ENCODE results near the gene FRMPD2.

The FRMPD2 gene

DNA sequence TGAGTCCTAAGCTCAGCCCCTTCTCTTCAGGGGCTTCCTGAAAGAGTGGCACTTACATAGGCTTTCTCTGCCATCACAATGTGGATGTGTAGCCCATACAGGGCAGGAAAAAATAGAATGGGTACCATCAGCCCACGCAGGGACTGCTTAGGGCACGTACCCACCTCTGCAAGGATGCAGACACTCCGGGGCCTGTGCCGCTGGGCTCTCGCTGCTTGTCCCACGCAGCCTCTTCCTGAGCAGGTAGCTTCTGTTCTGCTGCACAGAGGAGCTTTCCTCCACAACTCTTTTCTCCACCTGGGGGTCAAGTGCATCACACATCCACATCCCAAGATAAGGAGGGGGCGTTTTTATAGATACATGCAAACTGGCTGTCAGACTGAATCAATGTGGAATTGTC, 34.3 kb downstream of the FRMPD2 start:
- TF ChIP-seq, protein P1, sequence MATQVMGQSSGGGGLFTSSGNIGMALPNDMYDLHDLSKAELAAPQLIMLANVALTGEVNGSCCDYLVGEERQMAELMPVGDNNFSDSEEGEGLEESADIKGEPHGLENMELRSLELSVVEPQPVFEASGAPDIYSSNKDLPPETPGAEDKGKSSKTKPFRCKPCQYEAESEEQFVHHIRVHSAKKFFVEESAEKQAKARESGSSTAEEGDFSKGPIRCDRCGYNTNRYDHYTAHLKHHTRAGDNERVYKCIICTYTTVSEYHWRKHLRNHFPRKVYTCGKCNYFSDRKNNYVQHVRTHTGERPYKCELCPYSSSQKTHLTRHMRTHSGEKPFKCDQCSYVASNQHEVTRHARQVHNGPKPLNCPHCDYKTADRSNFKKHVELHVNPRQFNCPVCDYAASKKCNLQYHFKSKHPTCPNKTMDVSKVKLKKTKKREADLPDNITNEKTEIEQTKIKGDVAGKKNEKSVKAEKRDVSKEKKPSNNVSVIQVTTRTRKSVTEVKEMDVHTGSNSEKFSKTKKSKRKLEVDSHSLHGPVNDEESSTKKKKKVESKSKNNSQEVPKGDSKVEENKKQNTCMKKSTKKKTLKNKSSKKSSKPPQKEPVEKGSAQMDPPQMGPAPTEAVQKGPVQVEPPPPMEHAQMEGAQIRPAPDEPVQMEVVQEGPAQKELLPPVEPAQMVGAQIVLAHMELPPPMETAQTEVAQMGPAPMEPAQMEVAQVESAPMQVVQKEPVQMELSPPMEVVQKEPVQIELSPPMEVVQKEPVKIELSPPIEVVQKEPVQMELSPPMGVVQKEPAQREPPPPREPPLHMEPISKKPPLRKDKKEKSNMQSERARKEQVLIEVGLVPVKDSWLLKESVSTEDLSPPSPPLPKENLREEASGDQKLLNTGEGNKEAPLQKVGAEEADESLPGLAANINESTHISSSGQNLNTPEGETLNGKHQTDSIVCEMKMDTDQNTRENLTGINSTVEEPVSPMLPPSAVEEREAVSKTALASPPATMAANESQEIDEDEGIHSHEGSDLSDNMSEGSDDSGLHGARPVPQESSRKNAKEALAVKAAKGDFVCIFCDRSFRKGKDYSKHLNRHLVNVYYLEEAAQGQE (IDR thresholded peaks at IDR 0.05; ENCODE audit: insufficient read depth in 1 of 2, low read depth in 2 of 2, low read length in 2 of 2) = no peak
- TF ChIP-seq SIN3A (IDR thresholded peaks at IDR 0.05; ENCODE audit: borderline replicate concordance, insufficient read depth, low read length) (no peak), POLR2AphosphoS5 (IDR thresholded peaks at IDR 0.05; ENCODE audit: low read depth, low read length) (no peak), FOXP2 (optimal IDR thresholded peaks at IDR 0.05; ENCODE audit: borderline replicate concordance, extremely low read depth, extremely low read length, insufficient read depth) (no peak), TAF1 (IDR thresholded peaks at IDR 0.05; ENCODE audit: borderline replicate concordance, insufficient read depth, low read length) (no peak)

DNA sequence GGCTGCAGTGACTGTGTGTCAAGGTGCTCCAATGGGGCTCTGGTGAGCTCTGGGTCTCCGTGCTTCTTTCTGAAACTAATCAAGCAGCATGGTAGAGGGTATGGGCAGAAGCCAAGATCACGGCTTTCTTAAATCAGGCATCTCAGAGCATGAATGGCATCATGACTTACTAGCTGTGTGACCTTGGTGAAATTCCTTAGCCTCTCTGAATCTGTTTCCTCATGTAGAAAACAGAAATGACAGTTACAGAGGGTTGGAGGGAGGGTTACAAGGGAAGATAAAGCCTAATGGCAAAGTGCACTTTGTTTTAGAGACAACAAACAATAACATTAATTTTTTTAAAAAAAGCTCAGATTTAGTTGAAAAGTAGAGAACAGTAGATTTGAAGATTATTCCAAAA, 34.9 kb downstream of the FRMPD2 start:
- TF ChIP-seq FOXP2 (optimal IDR thresholded peaks at IDR 0.05; ENCODE audit: borderline replicate concordance, extremely low read depth, extremely low read length, insufficient read depth) (no peak), TAF1 (IDR thresholded peaks at IDR 0.05; ENCODE audit: borderline replicate concordance, insufficient read depth, low read length) (no peak), POLR2AphosphoS5 (IDR thresholded peaks at IDR 0.05; ENCODE audit: low read depth, low read length) (no peak), SIN3A (IDR thresholded peaks at IDR 0.05; ENCODE audit: borderline replicate concordance, insufficient read depth, low read length) (no peak)
- TF ChIP-seq, protein P1 (IDR thresholded peaks at IDR 0.05; ENCODE audit: insufficient read depth in 1 of 2, low read depth in 2 of 2, low read length in 2 of 2) = no peak

DNA sequence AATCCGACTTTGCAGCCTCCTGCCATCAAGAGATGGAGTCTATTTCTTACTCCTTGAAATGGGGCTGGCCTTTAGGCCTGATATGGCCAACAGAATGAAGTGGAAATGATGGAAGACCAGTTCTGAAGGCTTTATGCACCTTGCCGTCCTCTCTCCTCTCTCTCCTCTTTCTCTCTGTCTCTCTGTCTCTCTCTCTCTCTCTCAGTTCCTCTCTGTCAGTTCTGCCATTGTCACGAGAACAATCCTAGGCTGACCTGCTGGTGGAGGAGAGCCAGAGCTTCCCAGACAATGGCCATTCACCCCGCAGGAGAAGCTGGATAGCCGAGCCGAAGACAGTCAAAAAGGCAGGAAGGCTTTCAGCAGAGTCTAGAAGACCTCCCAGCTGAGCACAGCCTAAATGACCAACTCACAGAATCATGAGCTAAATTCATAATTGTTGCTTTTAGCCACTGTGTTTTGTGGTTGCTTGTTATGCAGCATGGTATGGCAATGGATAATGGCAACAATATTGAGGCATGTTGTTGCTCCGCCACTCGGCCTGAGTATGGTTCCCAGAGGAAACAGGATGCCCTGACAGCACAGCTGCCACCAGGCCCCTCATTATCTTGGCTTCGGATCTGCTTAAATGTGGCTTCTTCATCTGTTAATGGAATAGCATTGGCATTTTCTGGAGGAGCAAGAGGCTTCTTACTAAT, 35.5 kb downstream of the FRMPD2 start:
- TF ChIP-seq SIN3A (IDR thresholded peaks at IDR 0.05; ENCODE audit: borderline replicate concordance, insufficient read depth, low read length) (no peak), TAF1 (IDR thresholded peaks at IDR 0.05; ENCODE audit: borderline replicate concordance, insufficient read depth, low read length) (no peak), POLR2AphosphoS5 (IDR thresholded peaks at IDR 0.05; ENCODE audit: low read depth, low read length) (no peak), FOXP2 (optimal IDR thresholded peaks at IDR 0.05; ENCODE audit: borderline replicate concordance, extremely low read depth, extremely low read length, insufficient read depth) (no peak)
- TF ChIP-seq, protein P1 (IDR thresholded peaks at IDR 0.05; ENCODE audit: insufficient read depth in 1 of 2, low read depth in 2 of 2, low read length in 2 of 2) = no peak

DNA sequence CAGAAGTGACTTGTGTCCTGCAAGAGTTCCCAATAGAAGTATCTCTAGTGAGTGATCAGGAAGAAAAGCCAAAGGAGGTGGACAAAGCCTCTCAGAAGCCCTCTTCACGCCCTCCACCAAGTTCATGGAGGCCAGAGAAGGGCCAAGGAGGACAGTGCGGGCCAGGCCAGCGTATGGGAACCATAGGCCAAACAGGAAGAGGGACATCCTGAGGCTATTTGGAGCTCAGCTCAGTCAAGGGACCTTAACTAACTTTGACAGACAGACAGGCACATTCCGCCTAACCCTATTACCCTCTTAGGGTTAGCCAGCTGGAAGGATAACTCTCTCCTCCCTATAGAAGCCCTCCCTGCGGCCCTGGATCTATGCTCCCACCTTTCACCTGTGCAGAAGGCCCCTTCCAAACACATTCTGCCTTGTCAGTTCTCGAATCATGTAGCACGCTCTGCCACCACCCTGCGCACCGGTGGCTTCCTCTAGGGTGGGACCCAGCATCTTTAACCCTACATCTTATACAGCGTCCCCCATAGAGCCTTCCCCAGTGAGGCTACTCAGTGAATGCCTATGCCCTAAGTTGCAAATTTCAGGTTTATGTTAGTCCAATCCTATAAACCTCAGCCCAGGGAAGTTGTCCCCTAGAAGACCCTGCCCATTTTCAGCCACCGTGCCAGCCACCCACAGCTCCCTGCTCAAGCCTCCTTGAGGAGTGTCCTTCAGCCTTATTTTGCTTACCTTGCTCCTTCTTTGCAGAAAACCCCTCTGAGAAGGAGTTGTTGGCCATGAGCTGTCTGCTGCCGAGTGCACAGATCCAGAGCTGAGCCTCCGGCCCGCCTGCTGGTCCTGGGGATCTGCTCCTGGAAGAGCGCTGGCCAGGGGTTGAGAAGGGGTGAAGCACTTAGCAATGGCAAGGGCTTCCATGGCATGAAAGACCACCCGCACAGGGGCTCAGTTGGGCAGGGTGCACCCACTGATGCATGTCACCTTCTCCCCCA, 36.9 kb downstream of the FRMPD2 start:
- no peak for TF ChIP-seq FOXP2 (optimal IDR thresholded peaks at IDR 0.05; ENCODE audit: borderline replicate concordance, extremely low read depth, extremely low read length, insufficient read depth)
- no peak for TF ChIP-seq TAF1 (IDR thresholded peaks at IDR 0.05; ENCODE audit: borderline replicate concordance, insufficient read depth, low read length)
- no peak for TF ChIP-seq SIN3A (IDR thresholded peaks at IDR 0.05; ENCODE audit: borderline replicate concordance, insufficient read depth, low read length)
- no peak for TF ChIP-seq POLR2AphosphoS5 (IDR thresholded peaks at IDR 0.05; ENCODE audit: low read depth, low read length)
- TF ChIP-seq, protein P1 (IDR thresholded peaks at IDR 0.05; ENCODE audit: insufficient read depth in 1 of 2, low read depth in 2 of 2, low read length in 2 of 2) = no peak

Data from PFSK-1 (cell line).